Stimulated activated CD8-positive, alpha-beta memory T cell treated with anti-CD3 and anti-CD28 coated beads, Interleukin-7, amount 100 ng/mL, for 48 hours (primary cell): ENCODE data around the gene ZNF669.
"Not testable (repeated sequence)": the region's sequence is repeated elsewhere in the genome, so short reads cannot be mapped to it uniquely, and the experiment has no call there.

ENCODE experiments used
- DNase-seq, 2 donors: peaks; one replicate each; pipeline ENCODE4 v3.0.0-alpha.2; 2020; ENCODE audit warnings: low read depth in 1 of 2; ENCODE audit errors: extremely low read depth in 1 of 2

ZNF669 gene

GRCh38 chr1:247103859-247104591, at the start of gene ZNF669:
ZNF669 (minus strand) TSS chr1:247104356; CDS start chr1:247104199, 157 bp downstream.
- peak; percentile 80 to 92 for DNase-seq

GRCh38 chr1:247147781-247148180, 43.6 kb upstream of the ZNF669 start:
- DNase-seq: no peak

GRCh38 chr1:247147120-247147519, 43.0 kb upstream of the ZNF669 start:
- DNase-seq: not testable (repeated sequence)

- DNase-seq: no peak
These were observed 42.5 kb upstream of the ZNF669 start for GRCh38 chr1:247146671-247147070.

DNA sequence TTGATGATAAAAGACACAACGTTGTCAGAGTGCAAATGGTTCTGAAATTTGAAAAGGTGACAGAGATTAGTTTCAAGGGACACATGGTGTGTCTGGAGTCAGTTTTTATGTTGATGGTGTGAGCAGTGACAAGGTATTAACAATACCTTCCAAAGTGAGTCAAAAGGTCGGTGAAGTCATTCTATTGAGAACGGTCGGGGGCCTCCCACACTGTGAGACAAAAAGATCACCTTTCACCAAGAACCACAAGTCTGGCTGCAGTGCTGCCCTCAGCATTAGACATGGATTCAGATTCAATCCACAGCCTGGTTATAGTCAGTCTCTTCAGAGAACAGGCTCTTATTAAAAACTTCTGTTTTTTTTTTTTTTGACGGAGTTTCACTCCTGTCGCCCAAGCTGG, 41.1 kb upstream of the ZNF669 start:
- DNase-seq: no peak

DNA sequence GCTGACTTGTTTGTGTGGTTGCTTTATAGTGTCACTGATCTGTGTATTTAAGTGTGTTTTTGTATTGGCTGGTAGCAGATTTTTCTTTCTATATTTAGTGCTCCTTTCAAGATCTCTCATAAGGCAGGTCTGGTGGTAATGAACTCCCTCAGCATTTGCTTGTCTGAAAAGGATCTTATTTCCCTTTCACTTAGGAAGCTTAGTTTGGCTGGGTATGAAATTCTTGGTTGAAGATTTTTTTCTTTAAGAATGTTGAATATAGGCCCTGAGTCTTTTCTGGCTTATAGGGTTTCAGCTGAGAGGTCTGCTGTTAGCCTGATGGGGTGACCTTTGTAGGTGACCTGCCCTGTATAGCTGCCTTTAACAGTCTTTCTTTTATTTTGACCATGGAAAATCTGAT, 35.4 kb upstream of the ZNF669 start:
- not testable (repeated sequence) for DNase-seq

DNA sequence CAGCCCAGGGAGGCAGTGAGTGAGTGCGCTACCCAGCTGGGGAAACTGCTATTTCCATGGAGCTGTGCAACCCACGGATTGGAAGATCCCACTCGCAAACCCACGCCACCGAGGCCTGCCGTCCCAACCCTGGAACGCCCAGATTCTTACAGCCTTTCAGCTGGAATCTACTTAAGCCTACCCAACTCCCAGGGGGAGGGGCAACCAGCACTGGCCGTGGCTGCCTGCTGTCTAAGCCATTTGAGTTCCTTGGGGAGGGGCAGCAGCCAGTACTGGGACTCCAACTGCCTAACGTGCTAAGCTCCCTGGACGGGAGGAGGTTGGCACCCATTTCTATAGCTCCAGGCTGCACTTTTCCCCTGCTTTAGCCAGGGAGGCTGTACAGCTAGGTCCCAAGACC, 27.1 kb upstream of the ZNF669 start:
- no peak for DNase-seq

DNA sequence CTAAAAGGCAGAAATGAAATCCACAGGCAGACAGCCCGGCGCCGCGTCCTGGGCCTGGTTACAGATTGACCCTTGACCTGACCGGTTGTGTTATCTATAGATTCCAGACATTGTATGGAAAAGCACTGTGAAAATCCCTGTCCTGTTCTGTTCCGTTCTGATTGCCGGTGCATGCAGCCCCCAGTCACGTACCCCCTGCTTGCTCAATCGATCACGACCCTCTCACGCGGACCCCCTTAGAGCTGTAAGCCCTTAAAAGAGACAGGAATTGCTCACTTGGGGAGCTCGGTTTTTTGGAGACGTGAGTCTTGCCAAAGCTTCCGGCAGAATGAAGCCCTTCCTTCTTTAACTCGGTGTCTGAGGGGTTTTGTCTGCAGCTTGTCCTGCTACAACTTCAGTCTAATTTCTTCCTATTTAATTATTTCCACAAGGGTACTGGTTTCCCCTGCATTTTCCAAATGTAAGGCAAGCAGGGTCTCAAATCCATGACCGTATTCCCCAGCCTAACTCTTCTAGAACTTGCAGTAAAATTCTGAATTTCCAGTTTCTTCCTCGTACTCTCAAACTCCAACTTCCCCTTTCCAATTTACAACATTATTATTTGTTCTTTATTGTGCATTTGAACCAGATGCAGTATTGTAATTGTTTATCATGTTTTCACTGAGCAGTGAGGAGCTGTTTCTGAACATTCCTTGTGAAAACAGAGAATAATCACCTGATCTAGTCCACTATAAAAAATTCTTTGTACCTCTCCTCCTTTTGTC, 23.5 kb upstream of the ZNF669 start:
- not testable (repeated sequence) for DNase-seq

DNA sequence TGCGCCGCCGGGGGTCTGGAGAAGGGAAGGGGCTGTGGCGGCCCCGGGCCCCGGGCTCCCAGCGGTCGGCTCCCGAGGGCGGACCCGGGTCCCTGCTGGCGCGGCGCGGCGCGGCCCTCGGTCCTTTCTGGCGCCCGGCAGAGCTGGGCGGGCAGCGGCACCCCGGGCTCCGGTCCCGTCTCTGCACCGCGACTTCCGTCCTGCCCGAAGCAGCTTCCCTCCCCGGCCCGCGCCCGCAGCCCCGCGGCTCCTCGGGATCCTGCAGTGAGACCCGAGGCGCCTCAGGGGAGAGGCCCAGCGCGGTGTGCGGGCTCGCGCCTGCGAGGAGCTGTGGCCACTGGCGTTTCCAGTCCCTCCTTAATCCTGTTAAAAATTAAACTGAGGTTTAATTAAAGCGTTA, 22.4 kb upstream of the ZNF669 start:
- DNase-seq: not testable (repeated sequence)

DNA sequence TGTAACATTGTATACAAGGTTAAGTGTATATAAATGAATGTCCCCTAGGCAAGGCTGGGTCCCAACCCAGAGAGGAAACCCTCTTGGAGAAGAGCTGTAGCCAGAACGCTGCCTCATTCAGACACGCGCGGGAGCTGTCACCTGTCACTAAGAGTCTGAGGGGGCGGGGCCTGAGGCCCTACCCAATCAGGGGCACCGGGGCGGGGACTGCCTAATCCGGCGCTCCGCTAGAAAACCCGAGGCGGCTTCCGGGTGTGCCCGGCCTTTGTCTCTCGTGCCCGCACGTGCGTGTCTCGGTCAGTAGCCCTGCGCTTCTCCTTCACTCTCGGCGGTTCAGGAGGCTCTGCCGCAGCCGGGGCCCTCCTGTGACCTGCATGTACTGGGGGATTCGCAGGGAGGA, 22.0 kb upstream of the ZNF669 start:
- not testable (repeated sequence) for DNase-seq

- no peak for DNase-seq
These were observed 17.2 kb upstream of the ZNF669 start for GRCh38 chr1:247121382-247121781.

DNA sequence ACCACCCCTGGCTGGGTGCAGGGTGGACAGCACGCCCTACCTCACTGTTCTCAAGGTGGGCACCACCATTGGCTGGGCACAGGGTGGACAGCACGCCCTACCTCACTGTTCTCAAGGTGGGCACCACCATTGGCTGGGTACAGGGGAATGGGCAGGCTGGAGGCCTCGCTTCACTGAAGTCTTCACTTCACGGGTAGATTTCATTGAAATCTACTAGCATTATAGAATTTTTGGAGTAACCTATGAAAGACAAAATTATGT, 16.2 kb upstream of the ZNF669 start:
- DNase-seq: not testable (repeated sequence)

GRCh38 chr1:247119600-247120407, 15.6 kb upstream of the ZNF669 start:
- no peak for DNase-seq

DNA sequence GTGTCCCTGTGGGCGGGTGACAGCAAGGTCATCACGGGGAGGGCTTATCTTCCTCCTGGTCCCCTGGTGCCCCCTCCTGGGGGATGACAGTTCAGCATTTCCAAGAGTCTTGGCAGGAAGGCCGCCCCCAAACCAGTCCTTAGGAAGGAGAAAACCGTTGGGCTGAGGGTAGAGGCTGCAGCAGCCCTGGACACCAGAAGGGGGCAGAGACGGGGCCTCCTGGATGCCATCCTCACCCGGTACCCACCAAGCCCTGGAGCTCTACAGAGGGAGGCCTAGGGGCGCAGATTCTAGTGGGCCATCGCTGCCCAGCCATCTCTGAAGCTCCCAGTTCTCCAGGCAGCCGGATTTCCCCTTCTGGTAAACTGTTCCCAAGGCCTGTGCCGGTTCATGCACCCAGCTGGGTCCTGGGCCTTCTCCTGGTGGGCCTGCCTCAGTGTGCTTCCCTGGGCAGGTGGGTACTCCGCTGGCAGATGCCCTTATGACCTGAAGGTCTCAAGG, 14.8 kb upstream of the ZNF669 start:
- peak in 1 of 2 donors; percentile 39 for DNase-seq

GRCh38 chr1:247115545-247115944, 11.4 kb upstream of the ZNF669 start:
- no peak for DNase-seq

GRCh38 chr1:247115141-247115510, 11.0 kb upstream of the ZNF669 start:
- DNase-seq: no peak

GRCh38 chr1:247114351-247115140, 10.4 kb upstream of the ZNF669 start:
- DNase-seq: no peak

- DNase-seq: no peak
These were observed 9.6 kb upstream of the ZNF669 start for GRCh38 chr1:247113733-247114271.

GRCh38 chr1:247113094-247113497, 8.9 kb upstream of the ZNF669 start:
- DNase-seq: no peak

DNA sequence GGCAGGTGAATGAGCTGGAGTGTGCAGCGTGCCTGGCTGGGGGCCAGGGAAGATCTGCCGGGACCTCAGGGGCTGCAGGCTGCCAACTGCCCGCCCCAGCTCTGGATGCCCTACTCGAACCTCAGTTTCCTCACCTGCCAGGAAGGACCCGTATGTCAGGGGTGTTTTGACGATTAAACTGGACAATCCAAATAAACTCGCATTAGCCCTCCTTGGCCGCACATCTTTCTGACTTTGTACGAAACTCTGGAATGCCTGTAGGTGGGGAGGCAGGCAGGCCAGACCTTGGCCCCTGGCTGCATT, 8.3 kb upstream of the ZNF669 start:
- no peak for DNase-seq
